NCI-H1694 (cell line): ENCODE data around the gene PUS10.
A peak's percentile ranks its signal among the peaks of the same experiment; 100 is the strongest.
"Not testable (repeated sequence)": the region's sequence is repeated elsewhere in the genome, so short reads cannot be mapped to it uniquely, and the experiment has no call there.

Source experiments
- DNase-seq: peaks from one replicate; lab custom pipeline; 2025; lab: John Stamatoyannopoulos, UW

PUS10 gene

GRCh38 chr2:61012303-61012702 lies 5.8 kb downstream of the PUS10 start:
- DNase-seq: not testable (repeated sequence)

DNA sequence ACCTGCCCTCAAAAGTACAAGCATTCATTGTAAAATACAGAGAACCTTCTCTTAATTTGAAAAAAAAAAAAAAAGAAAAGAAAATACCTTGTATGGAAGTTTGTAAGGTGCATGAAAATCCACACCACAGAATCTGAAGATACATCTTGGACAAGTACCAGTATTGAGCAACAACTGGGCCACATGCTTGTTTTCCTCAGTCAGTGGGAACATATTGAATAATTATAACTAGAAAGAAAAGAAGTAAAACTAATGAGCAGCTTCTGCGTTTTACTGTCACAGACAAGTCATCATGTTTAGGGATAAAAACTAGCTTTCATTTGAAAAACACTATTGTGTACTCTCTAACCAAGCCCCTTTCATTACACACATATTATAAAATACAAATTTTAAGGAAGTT lies 6.4 kb downstream of the PUS10 start:
- no peak for DNase-seq

DNA sequence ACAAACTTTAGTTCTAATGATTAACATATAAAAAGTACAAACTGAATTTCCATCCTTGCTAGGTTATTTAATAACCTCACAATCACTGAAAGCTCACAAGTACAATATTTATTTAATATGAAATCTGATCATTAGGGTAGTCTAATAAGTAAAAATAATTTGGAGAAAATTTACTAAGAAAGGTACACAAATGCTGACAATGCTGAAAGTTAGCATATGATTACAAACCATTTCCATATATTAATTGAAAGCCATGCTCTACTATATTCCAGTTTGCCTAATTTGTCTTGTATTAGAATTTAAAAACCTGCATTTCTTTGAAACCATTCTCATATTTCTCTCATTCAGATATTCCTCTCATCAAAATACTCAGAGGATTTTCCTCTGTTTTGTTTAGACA lies 8.7 kb downstream of the PUS10 start:
- no peak for DNase-seq

DNA sequence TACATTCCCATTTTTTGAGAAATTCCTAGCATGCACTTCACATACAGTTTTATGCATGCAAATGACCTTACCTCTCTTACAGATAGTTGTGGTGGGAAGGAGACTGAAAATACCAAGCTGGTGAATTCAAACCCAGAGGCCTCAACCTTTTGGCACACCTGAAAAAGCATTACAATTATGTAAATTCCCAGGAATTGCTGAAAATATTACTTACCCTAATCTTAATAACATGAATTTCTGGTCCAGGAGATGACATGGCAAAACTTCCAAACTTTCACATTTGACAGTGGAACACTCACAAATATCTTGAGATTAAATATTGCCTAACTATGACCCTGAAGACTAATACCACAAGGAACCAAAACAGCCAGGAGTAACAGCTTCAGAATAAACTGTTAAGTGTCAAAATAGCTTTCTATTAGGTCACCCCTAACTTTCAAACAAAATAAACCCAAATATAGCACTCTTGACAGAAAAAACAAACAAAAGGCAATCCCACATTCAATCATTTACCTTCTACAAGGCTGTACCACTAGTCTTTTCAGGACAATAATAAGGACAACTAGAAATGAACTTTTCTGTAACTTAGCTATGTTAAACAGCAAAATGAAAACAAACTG lies 11.5 kb downstream of the PUS10 start:
- no peak for DNase-seq

GRCh38 chr2:61005736-61006135 lies 12.3 kb downstream of the PUS10 start:
- DNase-seq: no peak

GRCh38 chr2:60998628-60999545 lies 19.2 kb downstream of the PUS10 start:
- DNase-seq: peak; percentile 69

DNA sequence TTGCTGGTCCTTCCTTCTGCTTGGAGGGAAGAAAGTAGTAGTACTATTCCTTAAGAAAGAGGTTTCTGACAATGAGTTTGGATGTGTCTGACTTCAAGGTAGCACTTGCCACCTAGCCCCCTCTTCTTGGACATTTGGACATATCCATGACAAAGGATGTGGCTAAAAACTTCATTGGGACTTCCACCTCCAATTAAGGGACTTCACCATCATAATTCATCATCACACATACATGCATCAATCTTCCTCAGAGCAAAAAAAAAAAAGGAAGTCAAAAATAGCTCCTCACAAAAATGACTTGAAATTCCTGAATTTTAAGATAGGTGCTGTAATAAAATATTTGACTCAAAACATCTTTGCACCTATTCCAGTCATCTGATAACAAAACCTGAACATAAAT lies 23.9 kb downstream of the PUS10 start:
- no peak for DNase-seq

DNA sequence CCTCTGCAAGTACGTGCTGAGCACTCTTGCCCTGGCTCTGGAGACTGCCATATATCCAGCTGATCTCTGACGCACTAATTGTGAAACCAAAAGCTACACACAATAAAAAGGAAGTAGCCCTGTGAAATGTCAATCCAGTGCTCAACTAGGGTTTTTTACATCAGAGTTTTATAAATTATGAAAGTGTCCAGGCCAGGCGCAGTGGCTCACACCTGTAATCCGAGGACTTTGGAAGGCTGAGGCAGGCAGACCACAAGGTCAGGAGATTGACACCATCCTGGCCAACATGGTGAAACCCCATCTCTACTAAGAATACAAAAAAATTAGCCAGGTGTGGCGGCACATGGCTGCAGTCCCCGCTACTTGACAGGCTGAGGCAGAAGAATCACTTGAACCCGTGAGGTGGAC lies 25.1 kb downstream of the PUS10 start:
- no peak for DNase-seq

- no peak for DNase-seq
These were observed 26.4 kb downstream of the PUS10 start for GRCh38 chr2:60991644-60992043.

GRCh38 chr2:60989259-60989658 lies 28.8 kb downstream of the PUS10 start:
- DNase-seq: no peak

DNA sequence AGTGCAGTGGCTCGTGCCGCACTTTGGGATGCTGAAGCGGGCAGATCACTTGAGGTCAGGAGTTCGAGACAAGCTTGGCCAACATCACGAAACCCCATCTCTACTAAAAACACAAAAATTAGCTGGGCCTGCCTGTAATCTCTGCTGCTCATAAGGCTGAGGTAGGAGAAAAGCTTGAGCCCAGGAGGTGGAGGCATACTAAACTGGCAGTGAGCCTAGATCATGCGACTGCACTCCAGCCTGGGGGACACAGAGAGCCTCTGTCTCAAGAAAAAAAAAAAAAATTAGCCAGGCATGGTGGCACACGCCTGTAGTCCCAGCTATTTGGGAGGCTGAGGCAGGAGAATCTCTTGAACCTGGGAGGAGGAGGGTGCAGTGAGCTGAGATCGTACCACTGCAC lies 30.4 kb downstream of the PUS10 start:
- DNase-seq: not testable (repeated sequence)

- no peak for DNase-seq
These were observed 31.0 kb downstream of the PUS10 start for GRCh38 chr2:60987041-60987440.

DNA sequence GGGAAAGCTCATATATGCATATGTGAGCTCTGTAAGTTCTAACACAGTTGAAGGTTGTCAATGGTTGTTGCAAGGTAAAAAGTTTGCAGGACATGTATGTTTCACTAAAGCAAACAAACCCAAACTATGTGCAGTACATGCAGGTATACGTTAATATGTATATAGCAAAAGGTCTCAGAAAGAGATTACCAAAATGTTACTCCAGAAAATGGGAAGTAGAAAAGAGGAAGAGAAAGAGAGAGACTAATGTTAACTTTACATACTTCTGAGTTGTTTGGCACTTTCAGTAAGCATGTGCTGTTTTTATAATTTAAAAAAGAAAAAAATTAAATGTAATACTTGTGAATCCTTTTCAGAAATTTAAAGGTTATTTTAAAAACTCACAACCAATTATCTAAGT lies 33.3 kb downstream of the PUS10 start:
- no peak for DNase-seq

GRCh38 chr2:60982066-60982465 lies 36.0 kb downstream of the PUS10 start:
- not testable (repeated sequence) for DNase-seq

DNA sequence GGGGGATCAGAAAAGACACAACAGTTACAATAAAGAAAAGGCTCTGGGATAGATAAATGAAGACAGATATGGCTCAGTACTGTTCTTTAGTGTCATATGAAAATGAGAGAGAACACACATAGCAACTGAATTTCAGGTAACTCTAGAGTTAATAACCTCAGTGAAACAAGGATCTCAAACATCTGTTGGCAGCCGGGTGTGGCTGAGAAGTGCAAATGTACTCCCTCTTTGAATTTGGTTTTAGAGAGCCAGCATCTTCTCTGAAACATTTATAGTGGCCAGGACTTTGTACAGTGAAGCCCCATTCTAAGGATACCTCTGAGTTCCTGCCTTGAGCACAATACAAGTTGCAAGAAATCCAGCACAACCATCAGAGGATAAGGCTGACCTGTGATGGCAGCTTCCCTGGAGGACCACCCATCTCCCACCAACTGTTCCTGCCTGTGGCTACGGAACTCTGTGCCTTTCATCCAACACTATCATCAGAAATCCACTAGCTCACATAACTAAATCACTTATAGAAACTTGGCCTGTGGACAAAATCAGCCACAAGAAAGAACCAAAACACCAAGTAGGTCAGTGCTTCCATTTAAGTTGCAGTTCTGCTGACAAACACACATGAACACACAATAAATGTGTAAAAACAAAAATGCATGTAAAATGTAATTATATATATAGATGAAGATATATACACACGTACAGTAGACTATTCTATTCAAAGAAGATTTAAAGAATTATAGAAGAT lies 37.8 kb downstream of the PUS10 start:
- no peak for DNase-seq

GRCh38 chr2:60979231-60979630 lies 38.8 kb downstream of the PUS10 start:
- no peak for DNase-seq

GRCh38 chr2:60977562-60977895 lies 40.5 kb downstream of the PUS10 start:
- no peak for DNase-seq

- DNase-seq: no peak
These were observed 41.0 kb downstream of the PUS10 start for GRCh38 chr2:60976875-60977561.

GRCh38 chr2:60976256-60976850 lies 41.7 kb downstream of the PUS10 start:
- DNase-seq: no peak

- no peak for DNase-seq
These were observed 43.4 kb downstream of the PUS10 start for GRCh38 chr2:60974652-60975051.

GRCh38 chr2:60973705-60974104 lies 44.4 kb downstream of the PUS10 start:
- no peak for DNase-seq
